ENCODE measurements around the gene KLF2.

The KLF2 gene

GRCh38 chr19:16375936-16376185 is 51.2 kb downstream of the KLF2 start:
- Mint-ChIP-seq H3K27ac (no peak overlapping the region), H3K9me3 (no peaks in the 10 kb centered on the region), H3K4me1 (peaks cover 11% of the 10 kb centered on the region), H3K4me3 (no peak overlapping the region), H3K36me3 (peaks cover 62% of the 10 kb centered on the region), H3K27me3 (no peaks in the 10 kb centered on the region)
- CTCF ChIA-PET = interaction anchor here (0.8 to 2.9 kb wide), 10 partner anchors 10 to 128 kb away, joined by 3 to 24 read pairs (median 4); no protein-coding TSS in a partner anchor
- DNase-seq = no peak

- Mint-ChIP-seq H3K27me3 (no peaks in the 10 kb centered on the region), H3K4me3 (no peak overlapping the region), H3K36me3 (peaks cover 59% of the 10 kb centered on the region), H3K27ac (no peak overlapping the region), H3K9me3 (no peaks in the 10 kb centered on the region), H3K4me1 (peaks cover 14% of the 10 kb centered on the region)
- CTCF ChIA-PET = interaction anchor here (0.8 to 2.9 kb wide), 11 partner anchors 10 to 131 kb away, joined by 3 to 24 read pairs (median 5); no protein-coding TSS in a partner anchor
- no peak for DNase-seq
Observed at GRCh38 chr19:16376241-16376640, 51.6 kb downstream of the KLF2 start.

- no peaks in the 10 kb centered on the region for H3K9me3 Mint-ChIP-seq
- peaks cover 19% of the 10 kb centered on the region for H3K4me1 Mint-ChIP-seq
- no peaks in the 10 kb centered on the region for H3K27me3 Mint-ChIP-seq
- peak; percentile 55 for DNase-seq
- CTCF ChIA-PET = interaction anchor here (0.6 to 2.9 kb wide), 13 partner anchors 10 to 236 kb away, joined by 3 to 24 read pairs (median 4); no protein-coding TSS in a partner anchor
- H3K4me3 Mint-ChIP-seq = no peak overlapping the region
- peaks cover 60% of the 10 kb centered on the region for H3K36me3 Mint-ChIP-seq
- peak overlapping the region; percentile 78 for H3K27ac Mint-ChIP-seq
Observed at GRCh38 chr19:16376649-16377048, 52.0 kb downstream of the KLF2 start.

DNA sequence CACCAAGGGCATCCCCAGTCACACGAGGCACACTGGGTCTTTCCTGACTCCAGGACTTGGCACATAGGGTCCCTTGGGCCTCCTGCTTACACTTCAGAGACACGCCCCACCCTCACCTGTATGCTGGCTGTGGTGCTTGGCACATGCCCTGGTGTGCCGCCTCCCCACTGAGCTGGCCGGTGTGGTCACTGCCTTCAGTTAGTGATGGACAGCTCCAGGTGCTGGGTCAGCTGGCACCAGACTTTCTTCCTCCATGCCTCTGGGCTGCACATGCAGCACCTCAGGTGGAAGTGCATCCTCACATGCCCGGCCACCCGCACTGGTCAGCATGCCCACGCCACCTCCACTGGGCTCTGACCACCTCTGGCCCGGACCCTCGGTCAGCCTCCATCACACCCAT is 52.9 kb downstream of the KLF2 start:
- H3K4me3 Mint-ChIP-seq = no peak overlapping the region
- CTCF ChIA-PET = interaction anchor here (0.8 to 2.9 kb wide), 7 partner anchors 9 to 132 kb away, joined by 3 to 24 read pairs (median 5); no protein-coding TSS in a partner anchor
- DNase-seq = no peak
- H3K27me3 Mint-ChIP-seq = no peaks in the 10 kb centered on the region
- H3K36me3 Mint-ChIP-seq = peaks cover 59% of the 10 kb centered on the region
- H3K27ac Mint-ChIP-seq = peak overlapping the region; percentile 78
- H3K9me3 Mint-ChIP-seq = no peaks in the 10 kb centered on the region
- H3K4me1 Mint-ChIP-seq = peaks cover 27% of the 10 kb centered on the region

Measured in activated naive CD4-positive, alpha-beta T cell treated with anti-CD3 and anti-CD28 coated beads, Interleukin-2, amount 10 ng/mL, durations not matched to agents 7 days and 5 days (primary cell).